Activated CD8-positive, alpha-beta memory T cell treated with anti-CD3 and anti-CD28 coated beads for 36 hours (primary cell): ENCODE results near the gene HCRTR1. TPM values are rescaled to one million over a fixed set of nuclear protein-coding genes. Genes with fewer than 3 reads are reported as not detected.

ENCODE experiments used
- CTCF ChIA-PET: fragments of 350-600 bp; sonication (Branson Sonifier 250); formaldehyde crosslinking; loops from one replicate; lab custom pipeline; 2021; ENCODE audit warnings: antibody characterized with exemption; lab: Charles Lee
- POLR2A ChIA-PET: fragments of 350-600 bp; sonication (Branson Sonifier 250); formaldehyde crosslinking; loops from one replicate; lab custom pipeline; 2021; ENCODE audit warnings: antibody characterized with exemption; lab: Charles Lee
- total RNA-seq, 2 experiments: library from RNA; stranded (reverse); gene quantifications; one replicate each; pipeline ENCODE4 v1.2.3, GENCODE V29; 2021

The HCRTR1 gene
- total RNA-seq, 2 experiments from 2014 or later: not detected

DNA sequence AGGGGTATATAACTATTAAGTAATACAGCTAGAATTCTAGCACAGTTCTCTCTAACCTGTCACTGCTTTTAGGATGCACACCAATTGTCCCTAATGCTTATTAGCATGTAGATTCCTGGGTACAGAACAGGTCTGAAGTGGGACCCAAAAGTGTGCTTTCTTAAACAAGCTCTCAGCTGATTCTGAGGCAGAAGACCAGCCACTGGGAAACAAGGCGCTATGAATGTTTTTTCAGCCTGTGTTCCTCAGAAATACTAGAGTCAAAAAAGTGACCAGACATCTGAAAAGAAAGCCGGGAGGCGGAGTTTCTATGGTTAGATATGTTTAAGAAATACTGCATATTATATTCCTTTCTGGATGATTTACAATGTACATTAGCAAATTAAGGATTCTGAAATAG is 25.4 kb downstream of the HCRTR1 start:
- POLR2A ChIA-PET: no interaction called here
- CTCF ChIA-PET: interaction anchor here (0.9 to 1.1 kb wide), 2 partner anchors 10 to 78 kb away, joined by 3 read pairs; no protein-coding TSS in a partner anchor

DNA sequence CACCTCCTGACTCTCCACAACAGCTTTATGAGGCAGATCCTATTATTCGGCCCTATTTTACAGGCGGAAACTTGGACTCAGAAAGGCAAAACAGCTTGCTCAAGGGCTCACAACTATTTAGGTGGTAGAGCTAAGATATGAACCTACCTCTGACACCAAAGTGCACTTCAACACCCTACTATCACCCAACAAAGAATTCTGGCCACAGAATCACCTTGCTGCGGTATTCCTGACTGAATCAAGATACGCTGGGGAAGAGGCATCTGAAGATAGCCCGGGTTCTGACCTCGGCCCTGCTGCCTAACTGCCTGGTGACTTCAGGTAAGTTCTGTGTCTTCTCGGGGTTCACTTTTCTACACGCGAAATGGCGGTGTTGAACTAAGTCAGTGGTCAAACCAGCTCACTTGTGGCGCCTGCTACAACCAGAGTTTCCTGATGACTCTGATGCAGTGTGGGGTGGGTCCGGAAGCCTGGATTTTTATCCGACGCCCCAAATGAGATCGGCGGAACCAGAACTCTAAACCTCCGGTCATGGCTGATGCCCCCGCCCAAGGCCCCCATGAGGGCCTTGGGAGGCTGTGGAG is 26.6 kb downstream of the HCRTR1 start:
- POLR2A ChIA-PET: interaction anchor here (1.9 kb wide), 1 partner anchor 145 kb away, joined by 6 read pairs; no protein-coding TSS in a partner anchor
- CTCF ChIA-PET: interaction anchor here (1.1 to 1.4 kb wide), 2 partner anchors 26 to 145 kb away, joined by 3 to 5 read pairs; partner anchors contain the start of gene HCRTR1

GRCh38 chr1:31644560-31645273 is 27.2 kb downstream of the HCRTR1 start, which contains the start of gene PEF1:
Gene PEF1 (minus strand): TSS chr1:31644876. CDS start chr1:31644864, 12 bp downstream.
- ChIA-PET CTCF (interaction anchor here (0.7 to 1.4 kb wide), 7 partner anchors 8 to 144 kb away, joined by 3 to 5 read pairs (median 3); partner anchors contain the start of gene HCRTR1), POLR2A (interaction anchor here (0.6 to 1.9 kb wide), 3 partner anchors 60 to 412 kb away, joined by 3 to 6 read pairs (median 3); no protein-coding TSS in a partner anchor)

DNA sequence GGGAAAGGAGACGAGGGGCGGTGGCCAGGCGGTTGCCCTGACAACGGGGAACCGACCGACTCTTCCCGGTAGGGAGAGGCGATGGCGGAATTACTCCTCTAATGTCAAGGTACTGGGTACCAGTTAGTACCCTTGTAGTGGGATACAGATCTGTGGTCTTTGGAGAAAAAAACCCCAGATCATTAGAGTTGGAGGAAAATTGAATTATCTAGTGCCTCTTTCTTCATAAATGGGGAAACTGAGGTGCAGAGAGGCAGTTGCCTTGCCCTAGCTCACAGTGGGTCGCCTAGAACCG is 27.7 kb downstream of the HCRTR1 start:
- ChIA-PET CTCF (interaction anchor here (0.7 to 1.4 kb wide), 7 partner anchors 9 to 144 kb away, joined by 3 to 5 read pairs (median 3); partner anchors contain the start of gene HCRTR1), POLR2A (interaction anchor here (0.6 to 1.9 kb wide), 3 partner anchors 59 to 412 kb away, joined by 3 to 6 read pairs (median 3); no protein-coding TSS in a partner anchor)

- CTCF ChIA-PET: interaction anchor here (0.8 to 1.9 kb wide), 2 partner anchors 52 to 143 kb away, joined by 3 to 7 read pairs; no protein-coding TSS in a partner anchor
- POLR2A ChIA-PET: no interaction called here
Observed at GRCh38 chr1:31646259-31646960, 28.9 kb downstream of the HCRTR1 start.

DNA sequence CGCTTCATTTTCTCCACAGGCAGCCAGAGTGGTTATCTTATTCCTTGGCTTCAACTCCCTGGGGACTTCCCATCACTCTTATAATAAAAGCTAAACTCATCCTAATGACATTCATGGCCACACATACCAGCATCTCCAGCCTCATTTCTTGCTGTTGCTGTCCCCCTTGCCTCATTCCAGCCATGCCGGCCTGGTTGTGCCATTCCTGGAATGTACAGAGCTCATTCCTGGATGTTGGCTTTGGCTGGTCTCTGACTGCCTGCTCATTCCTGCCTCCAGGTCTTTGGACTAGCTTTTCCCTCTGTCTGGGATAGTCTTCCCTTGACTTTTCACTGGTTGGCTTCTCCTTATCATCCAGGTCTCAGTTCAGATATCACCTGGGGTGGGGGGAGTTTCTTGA is 29.6 kb downstream of the HCRTR1 start:
- ChIA-PET POLR2A (no interaction called here), CTCF (interaction anchor here (1.9 kb wide), 1 partner anchor 142 kb away, joined by 7 read pairs; no protein-coding TSS in a partner anchor)

DNA sequence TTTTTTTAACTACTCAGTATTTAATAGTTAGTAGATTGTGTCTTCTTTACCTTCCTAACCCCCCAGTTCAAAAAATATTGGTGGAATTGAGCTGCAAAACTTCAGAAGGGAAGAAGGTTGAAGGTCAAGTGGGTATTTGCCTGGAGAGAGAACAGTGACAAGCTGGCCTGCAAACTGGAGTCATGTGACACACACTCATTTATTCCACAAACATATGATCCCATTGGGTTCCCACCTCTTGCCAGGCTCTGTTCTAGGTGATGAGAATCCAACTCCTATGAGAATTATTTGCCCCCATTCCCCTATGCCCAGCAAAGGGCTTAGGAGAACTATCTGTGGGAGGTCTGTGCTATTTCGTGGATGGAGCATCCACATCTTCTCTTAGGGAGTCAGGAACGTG is 30.7 kb downstream of the HCRTR1 start:
- CTCF ChIA-PET: interaction anchor here (0.7 to 1.9 kb wide), 2 partner anchors 99 to 141 kb away, joined by 4 to 7 read pairs; no protein-coding TSS in a partner anchor
- POLR2A ChIA-PET: no interaction called here

- CTCF ChIA-PET: interaction anchor here (0.7 kb wide), 1 partner anchor 100 kb away, joined by 4 read pairs; no protein-coding TSS in a partner anchor
- POLR2A ChIA-PET: no interaction called here
Observed at GRCh38 chr1:31648641-31649357, 31.3 kb downstream of the HCRTR1 start.

DNA sequence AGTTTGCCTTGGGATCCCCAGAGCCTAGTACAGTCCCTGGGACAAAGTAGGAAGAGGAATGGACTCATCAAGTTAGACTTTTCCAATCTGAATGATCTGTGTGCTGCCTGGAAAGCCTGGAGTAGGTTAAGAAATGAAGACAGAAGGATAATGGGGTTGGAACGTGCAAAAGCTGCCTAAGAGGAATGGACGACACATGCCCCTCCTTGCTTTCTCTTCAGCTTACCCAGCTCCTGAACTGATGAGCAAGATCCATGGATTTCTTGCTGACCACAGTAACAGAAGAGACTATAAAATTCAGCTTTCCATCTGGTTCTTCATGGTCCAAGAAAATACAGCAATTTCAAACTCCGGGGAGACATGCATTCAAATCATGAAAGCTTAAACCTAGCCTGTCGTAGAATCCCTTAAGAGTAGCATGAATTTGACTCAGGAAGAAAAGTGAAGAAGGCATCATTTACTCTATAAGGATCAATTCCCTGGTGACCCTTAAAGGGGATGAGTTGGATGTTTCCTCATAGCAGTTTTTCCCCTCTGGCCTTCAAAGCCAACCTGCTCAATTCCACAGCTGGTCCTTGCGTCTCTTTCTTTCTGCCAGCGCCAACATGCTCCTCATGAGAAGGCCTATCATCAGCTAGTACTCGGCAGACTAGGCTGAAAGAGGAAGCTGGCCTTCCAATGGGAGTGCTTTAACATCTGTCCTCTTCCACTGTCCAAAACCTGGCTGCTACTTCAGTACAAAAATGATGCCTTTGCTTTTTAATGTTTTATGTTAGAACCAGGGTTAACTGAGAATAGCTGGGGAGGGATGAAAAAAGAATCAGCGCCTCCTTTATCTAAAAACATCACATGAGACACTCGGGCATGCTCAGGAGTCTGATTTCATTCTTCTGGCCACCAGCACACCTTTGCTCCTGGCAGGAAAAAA is 32.9 kb downstream of the HCRTR1 start:
- ChIA-PET CTCF (interaction anchor here (1.8 kb wide), 1 partner anchor 17 kb away, joined by 4 read pairs; no protein-coding TSS in a partner anchor), POLR2A (no interaction called here)

DNA sequence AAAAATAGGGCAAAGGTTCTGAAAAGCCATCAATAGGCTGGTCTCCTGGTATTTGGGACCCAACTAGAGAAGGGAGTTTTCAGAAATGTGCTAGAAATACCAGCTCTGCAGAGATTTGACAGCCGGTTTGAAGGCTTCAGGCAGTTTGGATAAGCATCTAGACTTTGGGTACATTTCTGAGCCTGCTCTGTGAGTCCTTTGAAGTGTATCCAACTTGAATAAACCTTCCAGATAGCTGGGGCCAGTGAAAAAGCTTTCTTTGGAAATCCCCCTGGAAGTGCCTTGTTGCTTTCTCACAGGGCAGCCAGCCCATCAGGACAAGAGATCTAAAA is 33.6 kb downstream of the HCRTR1 start:
- ChIA-PET POLR2A (no interaction called here), CTCF (interaction anchor here (0.9 to 1.8 kb wide), 2 partner anchors 18 to 86 kb away, joined by 3 to 4 read pairs; no protein-coding TSS in a partner anchor)

DNA sequence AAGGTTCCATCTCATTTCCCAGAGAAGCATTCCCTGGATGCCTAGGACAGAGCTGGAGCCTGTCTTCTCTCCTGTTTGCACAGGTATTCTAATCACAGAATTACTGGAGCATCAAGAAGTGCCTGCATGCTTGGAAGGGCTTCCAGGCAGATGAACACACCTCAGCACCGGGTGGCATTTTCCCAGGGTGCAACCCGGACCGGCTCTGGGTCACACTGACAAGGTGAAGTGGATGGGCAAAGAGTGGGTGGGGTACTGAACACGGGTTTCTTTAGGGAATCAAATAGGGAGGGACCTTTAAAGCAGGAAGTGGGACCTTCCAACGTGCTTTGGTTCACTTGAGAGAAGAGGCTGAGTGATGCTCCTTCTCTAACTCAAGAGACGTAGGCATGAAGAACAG is 34.3 kb downstream of the HCRTR1 start:
- ChIA-PET CTCF (interaction anchor here (0.9 to 1.8 kb wide), 2 partner anchors 18 to 87 kb away, joined by 3 to 4 read pairs; no protein-coding TSS in a partner anchor), POLR2A (no interaction called here)

DNA sequence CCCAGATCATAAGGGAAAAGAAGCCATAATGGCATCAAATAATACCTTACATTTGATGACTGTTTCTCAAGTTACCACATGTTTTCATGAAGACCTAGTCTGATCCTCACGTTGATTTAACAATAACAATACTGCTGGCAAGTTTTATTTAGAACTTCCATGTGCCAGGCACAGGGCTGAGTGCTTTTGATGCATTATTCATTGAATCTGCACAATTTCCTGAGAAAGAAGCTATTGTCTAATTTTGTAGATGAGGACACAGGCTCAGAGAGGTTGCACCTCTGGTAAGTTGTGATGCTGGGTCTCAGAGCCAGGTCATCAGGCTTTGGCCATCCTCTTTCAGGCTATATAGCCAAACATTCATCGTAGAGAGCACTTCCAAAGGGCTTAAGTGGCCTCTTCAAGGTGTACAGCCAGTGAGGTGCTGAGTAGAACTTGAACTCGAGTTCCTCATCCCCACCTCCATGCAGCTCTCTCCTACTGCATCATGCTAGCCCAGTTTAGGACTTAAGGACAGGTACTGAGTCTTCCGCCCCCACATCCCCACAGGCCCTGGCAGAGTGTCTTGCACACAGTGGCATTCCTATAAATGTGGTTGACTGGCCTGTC is 35.5 kb downstream of the HCRTR1 start:
- POLR2A ChIA-PET: no interaction called here

GRCh38 chr1:31653717-31654473 is 36.4 kb downstream of the HCRTR1 start:
- ChIA-PET POLR2A (no interaction called here), CTCF (no interaction called here)

More for the DNA sequence above, 35.5 kb downstream of the HCRTR1 start:
- CTCF ChIA-PET: no interaction called here

DNA sequence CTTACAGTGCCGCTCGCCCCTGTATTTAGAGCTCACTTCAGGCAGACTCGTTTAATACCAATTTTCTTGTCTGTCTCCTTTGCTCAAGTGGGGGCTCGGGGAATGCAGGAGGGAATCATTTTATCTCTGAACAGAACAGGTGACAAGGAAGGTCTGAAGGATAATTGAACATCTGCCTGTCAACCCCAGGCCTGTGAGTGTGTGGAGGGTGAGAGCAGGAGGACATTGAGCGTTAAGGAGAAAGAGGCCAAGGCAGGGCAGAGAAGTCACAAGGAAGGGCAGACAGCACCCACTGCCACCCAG is 36.9 kb downstream of the HCRTR1 start:
- POLR2A ChIA-PET: no interaction called here
- CTCF ChIA-PET: no interaction called here

GRCh38 chr1:31655104-31655503 is 37.6 kb downstream of the HCRTR1 start:
- ChIA-PET POLR2A (no interaction called here), CTCF (interaction anchor here (0.6 kb wide), 1 partner anchor 61 kb away, joined by 4 read pairs; no protein-coding TSS in a partner anchor)

DNA sequence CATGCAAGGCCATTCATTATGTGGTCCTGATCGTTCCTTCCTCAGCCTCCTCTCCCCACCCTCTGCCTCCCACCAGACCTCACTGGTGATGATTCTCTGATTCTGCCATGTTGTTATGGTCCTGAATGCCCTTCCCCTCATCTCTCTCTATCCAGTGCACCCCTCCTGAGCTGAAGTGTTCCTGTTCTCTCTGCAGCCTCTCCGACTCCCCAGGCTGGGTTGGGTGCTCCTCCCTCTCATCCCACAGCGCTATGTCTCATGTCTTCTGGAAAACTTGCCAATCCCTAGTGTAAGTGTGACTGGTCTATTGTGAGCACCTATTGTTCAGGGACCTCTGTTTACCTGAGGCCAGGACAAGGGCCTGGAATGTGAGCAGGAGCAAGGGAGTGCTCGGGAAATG is 38.3 kb downstream of the HCRTR1 start:
- POLR2A ChIA-PET: no interaction called here
- CTCF ChIA-PET: no interaction called here
